ENCODE measurements around the gene PDE4D.
"Not testable (repeated sequence)": the region's sequence is repeated elsewhere in the genome, so short reads cannot be mapped to it uniquely, and the experiment has no call there.

The PDE4D gene

DNA sequence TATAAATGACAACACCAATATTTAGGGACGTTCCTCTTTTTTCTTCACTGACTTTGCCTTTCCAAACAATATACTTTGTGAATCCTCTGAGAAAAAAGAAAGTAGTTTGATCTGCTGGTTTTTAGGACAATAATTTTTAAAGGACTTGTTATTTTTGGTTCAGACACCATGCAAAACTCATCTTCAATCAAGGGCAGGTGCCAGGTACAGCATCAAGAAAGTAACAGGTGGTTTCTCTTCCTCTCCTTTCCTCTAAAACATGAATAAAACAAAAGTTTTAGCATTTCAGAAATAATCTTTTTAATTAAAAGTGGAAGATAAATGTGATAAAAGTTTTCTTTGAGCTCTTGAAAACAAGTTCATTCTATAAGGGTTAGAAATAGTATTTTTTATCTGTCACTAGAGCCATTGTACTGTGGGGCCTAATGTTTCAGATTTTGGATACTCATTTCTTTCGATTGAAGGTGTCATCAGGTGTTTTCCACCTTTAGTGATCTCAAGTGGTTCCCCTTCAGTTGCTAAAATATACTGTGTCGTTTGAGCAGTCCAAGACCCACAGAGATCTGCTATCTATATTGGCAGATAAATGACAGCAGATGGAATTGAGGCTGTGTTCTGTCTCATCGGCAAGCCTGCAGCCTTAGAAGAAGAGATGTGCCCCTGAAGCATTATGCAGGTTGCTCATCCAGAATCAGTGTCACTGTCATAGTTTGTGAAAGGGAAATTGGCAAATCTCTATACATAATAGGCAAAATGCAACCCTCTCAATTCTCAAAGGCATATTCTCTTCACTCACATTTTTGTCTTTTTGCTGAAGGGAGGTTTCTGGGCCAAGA is 499.7 kb downstream of the PDE4D start:
- DNase-seq = no peak

DNA sequence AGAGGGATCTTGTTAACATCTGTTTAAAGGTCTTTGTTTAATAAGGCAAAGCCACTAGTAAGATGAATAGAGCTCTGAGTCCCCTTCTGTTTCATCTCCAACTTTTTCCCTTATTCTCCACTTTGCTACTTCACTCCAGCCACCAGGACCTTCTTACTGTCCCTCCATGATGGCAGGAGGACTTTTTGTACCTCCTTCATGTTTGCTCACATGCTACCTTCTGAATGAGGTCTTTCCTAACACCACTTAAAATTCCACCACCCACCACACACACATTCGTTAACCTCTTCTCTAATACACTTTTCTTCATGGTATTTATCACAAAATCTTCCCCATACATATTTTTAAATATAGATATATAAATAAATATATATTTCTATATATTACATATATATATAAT is 501.9 kb downstream of the PDE4D start:
- DNase-seq = no peak

DNA sequence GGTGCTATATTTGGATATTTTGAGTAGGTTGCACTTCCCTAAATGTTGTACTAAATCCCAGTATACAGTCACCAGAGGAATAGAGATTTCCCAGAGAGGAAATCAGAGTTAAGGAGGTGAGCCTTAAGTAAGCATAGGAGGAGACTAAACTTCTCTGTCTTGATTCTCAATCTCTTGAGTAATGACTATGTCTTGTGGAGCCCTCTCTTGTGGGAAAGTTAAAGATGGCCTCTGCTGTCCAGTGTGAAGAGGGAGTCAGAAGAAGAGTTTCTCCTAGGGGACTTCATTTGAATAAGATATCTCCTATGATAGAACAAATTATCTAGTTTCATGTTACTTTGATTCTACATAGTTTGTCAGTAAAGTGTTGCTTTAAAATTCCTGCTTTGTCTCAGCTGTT is 502.5 kb downstream of the PDE4D start:
- DNase-seq = no peak

DNA sequence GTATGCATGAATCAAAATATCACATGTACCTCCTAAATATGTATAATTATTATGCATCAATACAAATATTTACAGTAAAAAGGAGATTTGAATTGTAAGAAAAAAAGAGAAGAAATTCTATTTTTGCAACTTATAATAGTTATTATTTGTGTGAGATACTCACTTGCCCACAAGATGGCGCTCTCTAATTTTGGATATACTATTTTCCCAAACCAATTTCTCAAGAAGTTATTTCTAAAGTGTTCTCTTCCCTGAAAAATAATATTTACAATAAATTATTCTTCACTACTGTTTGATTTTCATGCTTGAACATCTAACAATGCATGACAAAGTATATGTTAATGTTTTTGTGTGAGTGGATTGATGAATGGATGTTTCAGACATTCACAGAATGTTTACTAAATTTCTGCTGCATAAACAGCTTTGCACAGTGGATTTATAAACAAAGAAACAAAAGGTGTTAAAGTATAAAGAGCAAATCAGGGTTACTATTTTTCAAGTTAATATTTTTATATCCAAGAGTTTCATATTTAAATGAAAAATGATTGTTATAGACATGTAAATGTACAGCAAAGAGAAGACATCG is 503.4 kb downstream of the PDE4D start:
- DNase-seq = peak; percentile 12

DNA sequence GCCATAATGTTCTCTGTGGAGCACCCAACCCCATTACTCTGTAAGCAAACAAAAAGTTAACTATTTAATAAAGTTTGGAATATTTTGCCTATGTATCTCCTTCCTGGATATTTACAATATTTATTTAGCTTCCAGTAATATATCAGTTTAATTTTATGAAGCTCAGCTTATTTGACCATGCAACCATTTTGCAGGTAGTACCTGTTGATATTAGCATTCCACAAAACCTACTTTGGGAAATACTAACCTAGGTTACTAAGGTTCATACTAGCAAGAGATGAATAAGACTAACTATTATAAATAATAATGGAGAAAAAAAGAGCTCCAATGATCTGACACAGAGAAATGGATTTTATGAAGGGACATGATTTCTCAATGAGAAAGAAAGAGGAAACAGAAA is 506.4 kb downstream of the PDE4D start:
- no peak for DNase-seq

GRCh38 chr5:59385700-59386099 is 507.8 kb downstream of the PDE4D start:
- no peak for DNase-seq

- peak; percentile 35 for DNase-seq
Observed at GRCh38 chr5:59380350-59380951, 513.1 kb downstream of the PDE4D start.

DNA sequence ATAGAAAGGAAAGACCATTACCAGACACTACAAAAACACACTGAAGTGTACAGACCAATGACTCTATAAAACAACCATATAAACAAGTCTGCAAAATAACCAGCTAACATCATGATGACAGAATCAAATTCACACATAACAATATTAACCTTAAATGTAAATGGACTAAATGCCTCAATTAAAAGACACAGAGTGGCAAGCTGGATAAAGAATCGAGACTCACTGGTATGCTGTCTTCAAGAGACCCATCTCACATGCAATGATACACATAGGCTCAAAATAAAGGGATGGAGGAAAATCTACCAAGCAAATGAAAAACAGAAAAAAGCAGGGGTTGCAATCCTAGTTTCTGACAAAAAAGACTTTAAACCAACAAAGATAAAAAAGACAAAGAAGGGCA is 519.5 kb downstream of the PDE4D start:
- DNase-seq = not testable (repeated sequence)

GRCh38 chr5:59371525-59372127 is 521.9 kb downstream of the PDE4D start:
- DNase-seq = no peak

DNA sequence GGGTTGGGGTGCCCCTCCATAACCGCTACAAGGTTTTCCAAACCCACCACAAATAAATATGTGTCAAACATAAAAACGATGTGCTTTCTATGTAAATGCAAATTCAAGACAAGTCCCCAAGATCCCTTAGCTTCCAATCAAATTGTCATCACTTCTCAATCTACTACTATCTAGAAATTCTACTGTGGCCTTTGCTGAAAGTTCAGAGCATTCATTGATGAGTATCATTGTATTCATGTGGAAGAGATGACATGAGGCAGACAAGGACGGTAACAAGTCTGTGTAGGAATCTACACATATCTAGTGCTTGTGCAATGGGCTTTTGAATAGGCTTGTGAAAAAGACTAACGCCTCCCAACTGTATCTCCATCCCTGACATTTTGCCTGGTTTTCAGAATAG is 524.6 kb downstream of the PDE4D start:
- no peak for DNase-seq

- DNase-seq = peak; percentile 58
Observed at GRCh38 chr5:59367791-59368394, 525.6 kb downstream of the PDE4D start.

GRCh38 chr5:59366784-59367183 is 526.7 kb downstream of the PDE4D start:
- DNase-seq = no peak

DNA sequence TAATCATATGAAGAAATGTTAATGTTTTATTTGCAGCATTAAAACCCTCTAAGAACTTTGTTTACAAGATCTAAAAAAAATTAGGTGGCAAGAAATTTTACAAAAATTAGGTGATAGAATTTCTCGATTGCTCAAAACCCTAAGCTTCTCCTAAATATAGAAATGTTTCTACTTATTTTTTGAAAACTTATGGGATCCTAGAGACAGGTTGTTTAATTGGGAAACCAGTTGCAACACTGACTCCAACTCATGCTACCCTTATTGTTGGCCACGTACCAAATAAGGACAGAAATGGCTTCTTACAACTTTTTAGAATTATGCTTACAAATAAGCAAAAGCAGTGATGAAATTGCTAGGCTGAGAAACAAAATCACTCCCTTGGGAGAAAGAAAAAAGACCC is 531.1 kb downstream of the PDE4D start:
- no peak for DNase-seq

- DNase-seq = no peak
Observed at GRCh38 chr5:59361454-59361853, 532.1 kb downstream of the PDE4D start.

DNA sequence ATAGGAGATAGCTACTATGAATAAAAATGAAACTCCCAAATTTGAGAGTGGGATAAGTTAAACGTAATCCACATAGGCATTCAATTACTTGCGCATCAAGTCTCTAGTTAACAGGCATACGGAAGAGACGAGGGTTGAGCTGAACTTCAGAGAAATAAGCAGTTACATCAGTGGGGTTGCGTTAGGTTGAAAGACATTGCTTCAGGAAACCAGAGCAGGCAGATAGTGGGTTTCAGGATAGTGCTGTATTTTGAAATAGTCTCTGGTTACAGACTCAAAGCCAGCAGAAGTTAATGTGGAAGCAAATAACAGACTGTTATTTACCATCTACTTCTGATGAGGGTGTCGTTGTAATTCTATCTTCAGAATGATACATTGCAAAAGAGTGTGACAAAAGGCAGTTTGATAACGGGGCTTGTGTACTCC is 533.4 kb downstream of the PDE4D start:
- DNase-seq = no peak

DNA sequence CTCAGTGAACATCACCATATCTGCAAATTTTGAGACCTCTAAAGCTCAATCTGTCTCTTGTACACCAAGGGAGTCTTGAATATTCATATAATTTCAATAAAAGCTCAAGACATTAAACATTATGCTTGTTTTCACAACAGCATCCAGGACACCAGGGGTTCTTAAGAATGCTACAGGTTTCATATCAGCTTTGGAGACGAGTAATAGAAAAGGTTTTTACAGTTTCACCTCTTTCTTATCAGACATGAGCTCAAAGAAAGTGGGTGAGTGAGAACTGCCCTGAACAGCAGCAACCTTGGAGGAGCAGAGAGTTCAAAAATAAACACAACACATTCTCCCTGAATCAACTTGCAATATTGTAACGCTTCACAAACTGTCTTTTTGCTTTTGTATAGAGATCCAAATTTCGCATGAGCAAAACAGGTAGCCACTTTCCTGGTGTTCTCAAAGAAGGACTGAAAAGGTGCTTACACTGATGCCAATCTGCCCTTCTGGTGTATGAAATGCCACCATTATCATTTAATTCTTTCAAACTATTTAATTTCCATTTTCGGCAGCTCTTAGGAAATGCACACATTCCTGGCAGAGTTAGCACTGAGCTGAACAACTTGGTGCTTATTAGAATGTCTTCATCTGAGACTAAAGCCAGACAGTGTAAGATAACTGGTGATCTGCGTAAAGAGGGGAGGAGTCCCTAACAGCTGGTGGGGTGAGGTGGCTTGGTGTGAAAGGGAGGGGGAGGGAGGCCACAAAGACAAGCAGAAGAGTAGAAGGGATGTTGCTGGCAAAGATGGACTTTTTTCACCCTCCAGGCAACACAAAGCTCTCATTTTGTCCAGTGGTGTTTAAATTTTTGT is 535.3 kb downstream of the PDE4D start:
- no peak for DNase-seq

DNA sequence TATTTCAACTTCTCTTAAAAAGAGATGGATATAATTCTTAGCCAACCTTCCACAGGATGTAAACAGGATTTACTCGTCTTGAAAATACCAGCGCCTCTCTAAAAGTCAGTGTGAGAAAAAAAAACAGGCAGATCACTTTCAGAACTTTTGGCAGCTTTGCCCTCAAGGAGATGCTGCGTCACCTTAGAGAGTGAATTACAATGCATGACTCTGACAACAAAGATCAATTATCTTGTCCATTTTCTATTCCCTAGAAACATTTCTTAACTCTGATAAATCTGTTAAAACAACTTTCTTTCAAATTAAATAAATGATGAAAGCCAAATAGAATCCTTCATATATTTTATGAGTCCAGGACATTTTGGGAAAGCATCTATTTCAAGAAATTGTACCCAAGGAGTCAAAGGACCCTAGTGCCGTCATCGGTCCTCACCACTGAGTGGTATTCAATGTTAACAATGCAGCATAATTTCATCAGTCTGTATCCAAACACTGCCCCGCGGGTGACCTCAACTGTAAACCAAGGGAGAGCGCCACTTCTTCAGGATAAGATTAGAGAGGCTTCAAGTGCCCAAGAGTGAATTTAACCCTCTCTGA is 536.0 kb downstream of the PDE4D start:
- no peak for DNase-seq

DNA sequence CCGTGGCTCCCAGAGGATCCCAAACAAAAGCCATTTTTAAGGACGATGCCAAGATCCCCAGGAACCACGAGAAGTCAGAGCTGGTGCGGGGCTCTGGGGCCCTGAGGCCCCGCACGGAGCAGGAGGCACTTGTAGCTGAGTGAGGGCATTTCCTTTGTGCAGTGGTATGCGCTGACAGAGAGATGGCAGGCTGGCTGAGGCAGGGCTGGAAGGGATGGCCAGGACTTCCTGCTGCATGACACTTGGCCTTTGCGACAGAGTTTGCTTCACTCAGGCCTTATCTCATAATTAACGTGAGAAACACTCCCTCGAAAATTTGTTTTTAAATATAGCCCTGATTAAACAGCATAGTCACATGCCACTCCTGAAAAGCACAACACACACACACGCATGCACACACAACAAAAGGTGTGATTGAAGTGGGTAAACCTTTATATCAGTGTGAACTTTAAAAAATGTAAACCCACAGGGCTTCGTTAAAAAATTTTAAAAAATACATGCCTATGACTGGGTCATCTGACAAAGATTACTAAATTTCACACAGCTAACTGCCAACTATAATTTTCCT is 536.6 kb downstream of the PDE4D start:
- no peak for DNase-seq

- no peak for DNase-seq
Observed at GRCh38 chr5:59354811-59355210, 538.7 kb downstream of the PDE4D start.

- DNase-seq = no peak
Observed at GRCh38 chr5:59354274-59354673, 539.3 kb downstream of the PDE4D start.

- no peak for DNase-seq
Observed at GRCh38 chr5:59351076-59351794, 542.3 kb downstream of the PDE4D start.

Data from COR-L47 (cell line).